ENCODE data around the gene TMEM43.

The TMEM43 gene

GRCh38 chr3:14179795-14180194, 54.9 kb downstream of the TMEM43 start:
- no peak for DNase-seq

- DNase-seq: no peak
Observed at GRCh38 chr3:14181253-14181652, 56.4 kb downstream of the TMEM43 start.

GRCh38 chr3:14183015-14183577, 58.2 kb downstream of the TMEM43 start:
- DNase-seq: no peak

GRCh38 chr3:14186854-14187458, 62.1 kb downstream of the TMEM43 start:
- no peak for DNase-seq

GRCh38 chr3:14188041-14188754, 63.3 kb downstream of the TMEM43 start:
- no peak for DNase-seq
